Coronary artery (tissue), 2 donors: ENCODE data around the gene KCTD15.
A peak's percentile ranks its signal among the peaks of the same experiment; 100 is the strongest.

Experiments
- DNase-seq: peaks from one replicate; pipeline ENCODE4 v3.0.0-alpha.2; 2017; ENCODE audit warnings: low spot score
- H3K27ac ChIP-seq, 2 donors: fragments of 200-600 bp; sonication (generic); one replicate each; pipeline ENCODE4 v1.5.1; 2016 to 2019
- H3K4me3 ChIP-seq: fragments of 200-600 bp; sonication (generic); 2 replicates; pipeline ENCODE4 v1.5.1; 2016; ENCODE audit warnings: mild to moderate bottlenecking, moderate library complexity
- CTCF ChIP-seq: fragments of 200-600 bp; sonication (generic); IDR thresholded peaks from one replicate; pipeline ENCODE4 v1.5.1; 2019; ENCODE audit warnings: antibody characterized with exemption

The KCTD15 gene

GRCh38 chr19:33797802-33798671, 1.4 kb downstream of the KCTD15 start:
- H3K4me3 ChIP-seq = peak overlapping the region; percentile 98
- no peak for DNase-seq

GRCh38 chr19:33798681-33799111, 2.0 kb downstream of the KCTD15 start:
- Histone ChIP-seq H3K27ac (peak overlapping the region; percentile 81 to 98), H3K4me3 (peak overlapping the region; percentile 98)
- TF ChIP-seq CTCF = no peak
- no peak for DNase-seq

More at GRCh38 chr19:33797802-33798671, 1.4 kb downstream of the KCTD15 start:
- H3K27ac ChIP-seq = peak overlapping the region; percentile 81 to 98
- no peak for TF ChIP-seq CTCF

GRCh38 chr19:33799476-33799875, 2.8 kb downstream of the KCTD15 start:
- Histone ChIP-seq H3K4me3 (peak overlapping the region; percentile 98), H3K27ac (peak overlapping the region in 1 of 2 donors; percentile 98)
- TF ChIP-seq CTCF = no peak
- no peak for DNase-seq

- H3K27ac ChIP-seq = peak overlapping the region in 1 of 2 donors; percentile 98
- no peak for DNase-seq
- no peak for TF ChIP-seq CTCF
- peak overlapping the region; percentile 98 for H3K4me3 ChIP-seq
Observed at GRCh38 chr19:33800012-33800680, 3.5 kb downstream of the KCTD15 start.

GRCh38 chr19:33801411-33801810, 4.7 kb downstream of the KCTD15 start:
- no peak for TF ChIP-seq CTCF
- peak overlapping the region in 1 of 2 donors; percentile 84 for H3K27ac ChIP-seq
- DNase-seq = no peak
- H3K4me3 ChIP-seq = no peak overlapping the region

- no peak overlapping the region for H3K4me3 ChIP-seq
- TF ChIP-seq CTCF = no peak
- DNase-seq = no peak
- peak overlapping the region in 1 of 2 donors; percentile 84 for H3K27ac ChIP-seq
Observed at GRCh38 chr19:33802001-33802400, 5.3 kb downstream of the KCTD15 start.
